HL-60 (cell line): ENCODE results near the gene WNT5A.

Experiments used
- DNase-seq, 2 experiments: peaks; one replicate each; pipeline ENCODE4 v3.0.0-alpha.2; 2010 to 2020; ENCODE audit warnings: low read depth in 1 of 2, low spot score in 1 of 2
- H3K27ac ChIP-seq: fragments of 250-450 bp; sonication (Bioruptor Pico); replicated peaks from 2 replicates; pipeline ENCODE4 v1.5.1; 2020; ENCODE audit warnings: mild to moderate bottlenecking, moderate library complexity
- H3K27me3 ChIP-seq: fragments of 250-450 bp; sonication (Bioruptor Pico); 2 replicates; pipeline ENCODE4 v1.5.1; 2021; ENCODE audit warnings: mild to moderate bottlenecking, moderate library complexity; ENCODE audit not compliant: insufficient read depth, poor library complexity, severe bottlenecking
- H3K4me3 ChIP-seq: replicated peaks from 2 replicates; pipeline ENCODE4 v1.5.1; 2011; ENCODE audit warnings: mild to moderate bottlenecking, control low read depth, low read length; ENCODE audit not compliant: insufficient read depth
- CTCF ChIP-seq: IDR thresholded peaks from one replicate; pipeline ENCODE4 v1.5.1; 2011; ENCODE audit warnings: low read length, control low read depth, inconsistent platforms; ENCODE audit not compliant: insufficient read depth
- GABPA ChIP-seq: IDR thresholded peaks from 2 replicates; pipeline ENCODE4 v1.6.1; 2012; ENCODE audit warnings: low read depth
- POLR2AphosphoS5 ChIP-seq: IDR thresholded peaks from 2 replicates; pipeline ENCODE4 v1.6.1; 2012; ENCODE audit warnings: low read depth
- REST ChIP-seq: IDR thresholded peaks from 2 replicates; pipeline ENCODE4 v1.6.1; 2012; ENCODE audit warnings: low read depth; ENCODE audit not compliant: insufficient replicate concordance
- SPI1 ChIP-seq: IDR thresholded peaks from 2 replicates; pipeline ENCODE4 v1.6.1; 2012; ENCODE audit warnings: low read depth, mild to moderate bottlenecking, borderline replicate concordance
- long read RNA-seq: library from polyadenylated mRNA; unstranded; transcript quantifications from one replicate; pipeline ENCODE4 v2.0.0, GENCODE V29; 2020

Gene WNT5A
- long read RNA-seq = 0 reads

GRCh38 chr3:55486857-55487380, at the start of gene WNT5A:
TSS of gene WNT5A (minus strand) at chr3:55487306. CDS start at chr3:55486985, 321 bp downstream.
- DNase-seq = no peak
- Histone ChIP-seq H3K27ac (no peak within 1 kb of the TSS), H3K4me3 (peak within 1 kb of the TSS; percentile 20), H3K27me3 (peaks cover 75% of the 10 kb centered on the region)
- TF ChIP-seq GABPA (no peak), POLR2AphosphoS5 (no peak), SPI1 (no peak), REST (no peak), CTCF (no peak)

DNA sequence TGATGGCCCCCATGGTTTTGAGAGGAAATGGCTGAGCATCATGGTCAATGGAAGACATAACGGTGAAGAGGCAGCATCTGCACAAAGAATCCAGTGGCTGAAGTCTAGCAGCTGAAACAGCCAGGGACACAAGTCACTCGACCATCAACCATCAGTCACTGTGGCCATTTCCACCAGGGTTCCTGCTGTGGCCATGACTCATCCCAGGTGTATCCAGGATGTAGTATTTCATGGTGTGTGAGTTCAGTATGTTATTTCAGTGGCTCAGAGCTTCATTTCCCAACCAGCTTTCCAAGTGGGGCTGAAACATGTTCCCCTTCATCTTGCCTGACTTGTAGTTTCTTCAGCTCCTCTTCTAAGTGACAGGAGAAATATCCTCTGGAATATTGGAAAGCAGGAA, 47.8 kb upstream of the WNT5A start:
- Histone ChIP-seq H3K27me3 (no peaks in the 10 kb centered on the region), H3K27ac (no peak overlapping the region), H3K4me3 (no peak overlapping the region)
- TF ChIP-seq SPI1 (no peak), GABPA (no peak), REST (no peak), CTCF (no peak), POLR2AphosphoS5 (no peak)
- DNase-seq = no peak

DNA sequence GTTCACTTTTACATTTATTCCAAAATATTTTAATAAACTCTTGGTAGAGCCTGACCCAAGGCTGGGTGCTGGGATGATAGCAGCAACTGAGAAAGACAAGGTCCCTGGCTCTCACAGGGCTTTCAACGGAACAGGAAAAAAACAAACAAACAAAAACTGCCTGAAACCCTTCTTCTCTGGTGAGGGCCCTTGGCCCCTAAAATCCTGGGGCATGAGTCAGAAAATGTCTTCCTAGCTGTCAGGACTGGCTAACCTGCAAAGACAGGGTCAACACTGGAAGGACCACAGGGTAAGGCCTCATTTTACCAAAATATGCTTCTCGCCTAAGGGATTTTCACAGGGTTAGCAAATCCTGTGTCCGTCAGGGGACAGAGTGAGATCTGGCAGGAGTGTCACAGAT, 45.7 kb upstream of the WNT5A start:
- H3K4me3 ChIP-seq = no peak overlapping the region
- H3K27me3 ChIP-seq = no peaks in the 10 kb centered on the region
- H3K27ac ChIP-seq = no peak overlapping the region
- DNase-seq = no peak
- TF ChIP-seq CTCF (no peak), POLR2AphosphoS5 (no peak), REST (no peak)
